NCI-H2196 (cell line): Measurements from ENCODE around the gene PRKN.
"Not testable (repeated sequence)": the region's sequence is repeated elsewhere in the genome, so short reads cannot be mapped to it uniquely, and the experiment has no call there.

Source experiments
- DNase-seq: peaks from one replicate; lab custom pipeline; 2025; ENCODE audit not compliant: unreplicated experiment; lab: John Stamatoyannopoulos, UW

PRKN gene

DNA sequence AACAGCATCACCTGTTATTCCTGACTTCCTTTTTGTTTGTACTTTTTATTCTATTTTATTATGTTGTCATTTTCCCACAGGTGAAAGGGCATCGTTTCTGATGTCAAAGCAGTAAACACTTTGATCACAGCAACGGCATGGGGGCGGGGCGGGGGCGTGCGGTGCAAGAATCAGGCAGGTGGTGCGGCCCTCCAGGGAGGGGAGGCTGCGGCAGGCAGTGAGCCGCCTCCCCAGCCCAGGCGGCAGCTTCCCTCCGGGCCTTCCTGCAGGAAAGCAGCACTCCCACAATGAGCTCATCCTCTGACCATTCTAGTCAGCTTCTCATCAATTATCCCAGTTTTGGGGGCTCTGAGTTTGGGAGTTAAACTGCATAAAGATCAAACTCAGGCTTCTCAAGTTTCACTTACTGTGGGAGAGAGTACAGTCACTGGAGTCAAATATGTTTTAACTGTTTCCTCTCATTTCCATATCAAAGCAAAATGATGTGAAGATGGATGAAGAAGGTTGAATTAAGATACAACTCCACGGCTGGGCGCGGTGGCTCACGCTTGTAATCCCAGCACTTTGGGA, 845.3 kb downstream of the PRKN start:
- DNase-seq = no peak

DNA sequence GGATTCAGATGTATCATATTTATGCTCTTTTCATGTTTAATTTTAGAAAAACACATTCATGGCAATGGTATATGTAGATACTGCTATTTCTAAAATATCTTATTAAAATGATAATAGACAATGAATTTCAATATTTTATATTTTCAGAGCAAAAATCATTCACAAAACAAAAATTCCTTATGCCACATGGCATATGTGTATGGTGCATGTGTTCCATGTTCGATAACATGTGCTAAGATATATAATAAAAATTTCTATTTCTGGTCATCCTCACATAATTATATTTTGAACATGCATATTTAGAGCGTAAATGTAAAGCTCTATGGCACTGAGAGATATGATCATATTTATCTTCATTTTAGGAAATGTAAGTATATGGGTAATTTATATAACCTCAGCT, 847.5 kb downstream of the PRKN start:
- no peak for DNase-seq

DNA sequence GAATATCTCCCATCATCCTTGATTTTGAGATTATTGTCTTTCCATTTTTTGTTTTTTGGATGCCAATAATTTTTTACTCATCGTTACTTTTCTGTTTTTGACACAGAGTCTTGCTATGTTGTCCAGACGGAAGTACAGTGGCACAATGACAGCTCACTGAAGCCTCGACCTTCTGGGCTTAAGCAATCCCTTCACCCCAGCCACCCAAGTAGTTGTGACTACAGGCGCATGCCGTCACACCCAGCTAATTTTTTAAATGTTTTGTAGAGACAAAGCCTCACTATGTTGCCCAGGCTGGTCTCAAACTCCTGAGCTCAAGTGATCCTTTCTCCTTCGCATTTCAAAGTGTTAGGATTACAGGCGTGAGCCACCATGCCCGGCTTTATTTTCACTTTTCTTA, 851.3 kb downstream of the PRKN start:
- DNase-seq = no peak

DNA sequence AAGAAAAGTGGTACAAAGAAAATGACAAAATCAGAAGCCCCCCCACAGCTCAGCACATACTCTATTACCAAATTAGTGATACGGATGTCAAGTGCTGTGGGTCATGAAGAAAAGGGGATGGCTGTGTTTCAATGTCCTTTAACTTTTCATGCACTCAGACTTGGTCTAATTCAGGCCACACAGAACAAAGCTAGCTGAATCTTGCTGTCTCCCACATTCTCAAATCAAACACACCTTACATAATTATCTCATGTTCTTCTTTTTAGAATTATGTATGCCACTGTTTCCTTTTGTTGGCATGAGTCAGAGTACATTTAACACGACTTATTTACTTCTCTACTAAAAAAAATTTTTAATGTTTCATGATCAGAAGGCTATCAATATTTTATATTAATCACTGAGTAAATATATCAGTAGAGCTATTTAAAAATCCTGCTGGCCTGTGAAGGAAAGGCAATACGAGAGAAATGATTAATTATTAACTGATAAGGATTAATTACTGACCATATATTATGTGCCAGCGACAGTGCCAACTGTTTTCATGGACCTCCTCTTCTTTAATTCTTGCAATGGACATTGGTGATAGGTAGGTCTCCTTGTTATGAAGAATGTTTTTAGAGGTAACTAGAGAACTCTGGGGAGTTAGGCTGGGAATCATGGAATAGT, 857.2 kb downstream of the PRKN start:
- DNase-seq = no peak

DNA sequence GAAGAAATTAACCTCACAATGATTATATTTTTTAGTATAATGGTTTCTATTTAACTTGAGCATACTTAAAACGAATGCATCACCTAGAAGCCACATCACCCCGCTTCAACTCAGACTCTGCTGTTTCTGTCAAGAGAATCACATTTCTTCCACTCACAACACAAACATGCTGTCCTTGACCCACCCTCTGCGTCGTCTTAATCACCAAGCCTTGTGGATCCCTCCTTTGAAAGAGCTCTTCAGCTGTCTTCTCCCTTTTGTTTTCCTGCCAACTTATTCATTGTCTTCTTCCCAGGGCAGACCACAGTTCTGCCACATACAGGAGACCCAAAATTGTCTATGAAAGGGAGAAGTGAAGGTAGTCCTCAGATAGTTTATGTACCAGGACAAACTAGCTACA, 858.1 kb downstream of the PRKN start:
- no peak for DNase-seq

DNA sequence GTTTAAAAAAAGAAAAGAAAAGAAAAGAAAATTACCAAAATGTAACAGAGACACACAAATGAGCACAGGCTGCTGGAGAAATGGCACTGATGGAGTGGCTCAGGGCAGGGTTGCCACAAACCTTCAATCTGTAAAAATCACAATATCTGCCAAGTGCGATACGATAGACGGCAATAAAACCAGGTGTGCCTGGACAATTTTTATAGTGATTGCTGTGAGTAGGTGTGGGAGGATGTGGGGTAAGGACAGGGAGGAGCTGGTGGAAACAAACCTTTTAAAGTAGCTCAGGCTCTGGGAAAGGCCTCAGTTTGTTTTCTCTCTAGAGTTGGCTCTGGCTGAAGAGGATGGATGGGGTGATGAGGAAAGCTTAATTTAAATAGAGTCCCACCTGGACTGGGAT, 861.0 kb downstream of the PRKN start:
- no peak for DNase-seq

DNA sequence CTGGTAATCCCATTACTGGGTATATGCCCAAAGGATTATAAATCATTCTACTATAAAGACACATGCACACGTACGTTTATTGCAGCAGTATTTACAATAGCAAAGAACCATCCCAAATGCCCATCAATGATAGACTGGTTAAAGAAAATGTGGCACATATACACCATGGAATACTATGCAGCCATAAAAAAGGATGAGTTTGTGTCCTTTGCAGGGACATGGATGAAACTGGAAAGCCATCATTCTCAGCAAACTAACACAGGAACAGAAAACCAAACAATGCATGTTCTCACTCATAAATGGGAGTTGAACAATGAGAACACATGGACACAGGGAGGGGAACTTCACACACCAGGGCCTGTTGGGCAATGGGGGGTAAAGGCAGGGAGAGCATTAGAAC, 866.5 kb downstream of the PRKN start:
- DNase-seq = not testable (repeated sequence)

DNA sequence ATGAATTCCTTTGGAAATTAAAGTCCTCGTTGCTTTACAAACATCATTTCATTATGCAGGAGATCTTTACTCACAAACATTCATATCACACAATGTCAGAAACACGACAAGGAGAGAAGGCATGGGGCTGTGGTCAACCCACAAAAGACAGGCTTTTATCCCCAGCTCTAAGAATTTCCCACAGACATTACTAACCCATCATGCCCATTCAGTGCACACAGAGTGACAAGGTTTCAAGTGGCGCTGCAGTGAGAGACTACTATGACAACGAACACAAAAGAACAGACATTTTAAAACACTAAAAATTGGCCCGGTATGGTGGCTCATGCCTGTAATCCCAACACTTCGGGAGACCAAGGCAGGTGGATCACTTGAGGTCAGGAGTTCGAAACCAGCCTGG, 873.9 kb downstream of the PRKN start:
- no peak for DNase-seq

DNA sequence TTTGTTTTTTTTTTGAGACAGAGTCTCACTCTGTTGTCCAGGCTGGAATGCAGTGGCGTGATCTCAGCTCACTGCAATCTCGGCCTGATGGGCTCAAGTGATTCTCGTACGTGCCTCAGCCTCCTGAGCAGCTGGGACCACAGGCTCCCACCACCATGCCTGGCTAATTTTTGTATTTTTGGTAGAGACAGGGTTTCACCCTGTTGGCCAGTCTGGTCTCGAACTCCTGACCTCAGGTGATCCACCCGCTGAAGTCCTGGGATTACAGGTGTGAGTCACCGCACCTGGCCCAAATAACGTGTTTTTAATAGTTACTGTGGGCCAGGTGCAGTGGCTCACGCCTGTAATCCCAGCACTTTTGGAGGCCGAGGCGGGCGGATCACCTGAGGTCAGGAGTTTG, 876.1 kb downstream of the PRKN start:
- DNase-seq = not testable (repeated sequence)

DNA sequence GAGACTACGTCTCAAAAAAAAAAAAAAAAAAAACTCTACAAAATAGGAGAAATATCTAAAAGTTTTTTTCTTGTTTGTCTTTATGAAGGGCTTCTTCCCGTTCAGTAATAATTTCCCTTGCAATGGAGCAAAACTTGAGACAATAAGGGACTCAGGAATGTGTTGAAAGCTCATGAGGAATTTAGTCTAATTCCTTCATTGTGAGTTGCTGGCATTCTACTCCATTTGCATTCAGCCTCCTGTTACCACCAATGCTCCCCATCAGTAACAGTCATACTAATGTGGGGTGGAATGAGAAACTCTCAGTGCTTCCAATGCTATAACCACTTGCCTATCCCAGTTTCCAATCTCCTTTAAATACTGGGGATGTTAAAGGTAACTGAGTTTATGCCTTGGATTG, 877.0 kb downstream of the PRKN start:
- DNase-seq = no peak

DNA sequence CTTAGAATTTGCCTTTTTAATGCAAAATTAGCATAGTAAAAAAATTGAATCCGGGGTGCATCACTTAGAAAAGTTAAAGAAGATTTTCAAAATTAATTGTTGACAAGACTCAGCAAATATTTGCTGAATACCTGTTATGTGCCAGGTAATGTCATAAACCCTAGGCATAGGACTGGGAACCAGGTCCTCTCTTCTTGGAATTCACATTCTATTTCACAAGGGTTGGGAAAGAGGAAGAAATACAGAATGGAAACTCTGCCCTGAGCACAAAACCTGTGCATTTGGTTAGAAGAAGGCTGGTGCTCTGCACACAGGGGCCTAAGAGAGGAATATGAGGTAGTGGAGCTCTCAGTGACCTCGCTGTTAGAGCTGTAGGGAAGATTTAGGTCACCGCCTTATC, 879.9 kb downstream of the PRKN start:
- DNase-seq = no peak

DNA sequence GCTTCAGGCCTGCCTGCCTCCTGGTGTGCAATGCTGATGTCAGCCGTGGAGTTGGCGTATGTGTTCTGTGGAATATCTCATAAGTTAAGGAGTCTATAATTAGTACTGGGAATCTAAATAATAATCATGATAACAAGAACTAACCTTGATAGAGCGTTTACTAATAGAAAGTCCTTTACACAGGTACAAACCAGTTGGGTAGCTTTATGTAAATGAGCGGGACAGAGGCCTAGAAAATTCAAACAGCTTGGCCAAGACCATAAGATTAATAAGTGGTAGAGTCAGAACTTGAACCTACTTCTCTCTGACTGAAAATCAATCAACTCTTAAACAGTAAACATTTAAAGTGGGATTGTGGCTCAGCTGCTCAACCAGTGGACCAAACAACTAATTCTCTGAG, 882.8 kb downstream of the PRKN start:
- DNase-seq = no peak

DNA sequence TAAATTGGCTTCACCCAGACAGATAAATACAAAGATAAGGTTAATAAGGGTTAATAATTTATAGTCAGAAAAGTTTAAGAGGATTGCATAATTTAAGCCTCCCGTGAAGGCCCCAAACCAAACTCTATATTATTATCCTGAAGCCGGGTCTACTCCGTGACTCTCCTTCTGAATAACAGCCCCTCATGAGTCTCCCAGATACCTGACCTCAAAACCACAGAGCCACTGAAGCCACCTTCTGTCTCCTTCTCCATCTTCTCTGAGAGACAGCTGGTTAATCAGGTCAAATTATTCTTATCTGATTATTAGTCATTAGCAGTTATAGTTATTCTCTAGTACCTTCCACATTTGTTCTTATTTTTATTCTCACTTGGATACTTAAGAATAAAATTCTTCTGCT, 884.5 kb downstream of the PRKN start:
- DNase-seq = no peak

DNA sequence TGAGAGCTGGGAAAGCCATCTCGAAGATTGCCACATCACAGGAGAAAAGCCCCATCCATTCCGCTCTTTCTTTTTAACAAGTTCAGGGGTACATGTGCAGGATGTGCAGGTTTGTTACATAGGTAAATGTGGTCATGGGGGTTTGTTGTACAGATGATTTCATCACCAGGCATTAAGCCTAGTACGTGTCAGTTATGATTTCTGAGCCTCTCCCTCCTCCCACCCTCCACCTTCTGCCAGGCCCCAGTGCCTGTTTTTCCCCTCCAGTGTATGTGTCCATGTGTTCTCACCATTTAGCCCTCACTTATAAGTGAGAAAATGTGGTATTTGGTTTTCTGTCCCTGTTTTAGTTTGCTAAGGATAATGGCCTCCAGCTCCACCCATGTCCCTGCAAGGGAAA, 887.2 kb downstream of the PRKN start:
- DNase-seq = no peak

DNA sequence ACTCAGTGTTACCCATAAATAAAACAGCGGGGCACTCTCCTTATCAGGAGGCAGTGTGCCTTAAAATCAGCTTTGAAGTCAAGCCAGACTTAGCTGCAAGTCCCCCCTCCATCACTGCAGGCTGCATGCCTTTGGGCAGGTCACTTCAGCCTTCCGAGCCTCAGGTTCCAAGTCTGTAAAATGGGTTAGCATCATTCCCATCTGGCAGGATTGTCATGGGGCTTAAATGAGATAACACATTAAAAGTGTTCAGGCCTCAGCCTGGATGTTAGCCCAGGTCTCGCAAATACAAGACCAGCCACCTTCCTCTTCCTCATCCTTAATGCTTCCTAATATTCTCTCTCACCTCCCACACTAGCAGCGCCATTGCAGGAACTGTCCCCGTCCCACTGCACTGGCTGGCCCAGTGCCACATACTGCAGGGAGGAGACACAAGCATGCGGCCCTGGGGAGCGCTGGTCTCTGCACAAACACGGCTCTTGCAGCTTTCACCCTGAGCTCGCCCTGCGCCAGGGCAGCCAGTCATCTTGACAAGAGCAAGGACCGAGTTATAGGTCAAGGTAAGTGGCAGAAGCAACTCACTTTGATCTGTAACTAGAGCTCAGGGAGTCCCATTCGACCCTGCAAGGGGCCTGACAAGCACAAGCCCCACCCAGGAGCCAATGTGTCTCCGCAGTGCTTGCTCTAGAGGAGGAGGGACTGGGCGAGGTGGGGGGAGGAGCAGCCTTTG, 889.1 kb downstream of the PRKN start:
- no peak for DNase-seq

DNA sequence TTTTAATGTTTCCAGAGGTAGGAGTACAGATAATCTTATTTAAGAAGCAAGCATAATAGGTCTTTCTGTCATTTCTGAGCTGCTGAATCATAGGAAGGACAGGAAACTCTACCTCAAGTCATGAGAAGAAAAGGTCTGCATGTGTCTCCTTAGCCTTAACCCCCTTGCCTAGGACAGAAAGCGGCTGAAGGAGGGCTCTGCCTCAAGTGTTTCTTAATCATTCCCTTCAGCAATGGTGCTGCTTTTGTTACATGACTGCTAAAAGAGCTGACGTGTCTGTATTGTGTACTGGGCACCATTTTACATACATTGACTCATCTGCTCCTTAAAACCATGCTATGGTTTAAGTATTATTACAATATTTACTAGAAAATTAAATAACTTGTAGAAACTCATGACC, 889.7 kb downstream of the PRKN start:
- DNase-seq = no peak

DNA sequence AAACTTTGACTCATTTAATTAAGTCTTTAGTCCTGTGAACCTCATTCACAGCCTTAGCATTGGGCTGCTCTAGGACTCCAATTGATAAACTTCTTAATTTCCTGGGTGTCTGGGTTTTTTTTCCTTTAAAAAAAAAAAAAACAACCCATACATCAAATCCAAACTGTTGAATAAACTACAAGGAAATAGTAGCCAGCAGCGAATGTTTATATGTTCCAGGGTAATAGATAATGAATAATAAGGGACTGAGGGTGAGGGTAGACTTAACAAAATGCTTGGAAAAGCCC, 890.2 kb downstream of the PRKN start:
- no peak for DNase-seq

DNA sequence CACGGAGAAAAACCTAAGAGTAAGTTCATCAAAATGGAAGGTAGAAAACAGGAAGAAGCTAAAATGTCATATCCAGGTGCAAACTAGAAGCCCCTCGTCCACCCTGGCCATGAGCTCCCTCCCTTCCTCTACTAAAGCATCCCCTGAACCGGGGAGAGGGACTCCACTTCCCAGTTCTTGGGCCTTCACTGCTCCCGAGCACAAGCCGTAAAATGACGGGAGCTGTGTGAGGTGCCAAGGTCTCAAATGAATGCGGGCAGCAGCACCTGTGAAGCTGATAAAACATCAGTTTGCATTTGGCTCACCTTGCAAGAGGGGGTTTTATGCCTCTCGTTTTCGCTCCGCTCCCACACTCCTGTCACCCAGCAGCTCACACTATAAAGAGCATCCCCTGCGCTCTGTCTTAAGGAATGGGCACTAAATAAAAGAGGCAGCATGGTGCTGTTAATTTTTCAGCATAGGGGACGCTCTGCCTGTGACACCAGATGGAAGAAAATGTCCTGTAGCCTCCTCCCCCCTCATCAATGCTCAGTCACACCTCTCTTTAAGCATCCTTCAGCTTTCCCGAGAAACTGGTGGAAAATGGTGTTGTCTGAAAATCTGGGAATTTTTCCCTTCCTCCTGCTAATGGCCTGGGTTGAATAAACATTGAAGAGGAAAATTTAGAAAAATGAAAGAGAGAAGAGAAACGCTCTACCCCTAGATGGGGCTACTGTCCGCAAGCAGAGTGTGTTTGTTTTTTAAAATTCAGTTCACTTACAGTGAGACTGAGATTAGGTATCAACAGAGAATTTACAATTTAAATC, 890.7 kb downstream of the PRKN start:
- no peak for DNase-seq

DNA sequence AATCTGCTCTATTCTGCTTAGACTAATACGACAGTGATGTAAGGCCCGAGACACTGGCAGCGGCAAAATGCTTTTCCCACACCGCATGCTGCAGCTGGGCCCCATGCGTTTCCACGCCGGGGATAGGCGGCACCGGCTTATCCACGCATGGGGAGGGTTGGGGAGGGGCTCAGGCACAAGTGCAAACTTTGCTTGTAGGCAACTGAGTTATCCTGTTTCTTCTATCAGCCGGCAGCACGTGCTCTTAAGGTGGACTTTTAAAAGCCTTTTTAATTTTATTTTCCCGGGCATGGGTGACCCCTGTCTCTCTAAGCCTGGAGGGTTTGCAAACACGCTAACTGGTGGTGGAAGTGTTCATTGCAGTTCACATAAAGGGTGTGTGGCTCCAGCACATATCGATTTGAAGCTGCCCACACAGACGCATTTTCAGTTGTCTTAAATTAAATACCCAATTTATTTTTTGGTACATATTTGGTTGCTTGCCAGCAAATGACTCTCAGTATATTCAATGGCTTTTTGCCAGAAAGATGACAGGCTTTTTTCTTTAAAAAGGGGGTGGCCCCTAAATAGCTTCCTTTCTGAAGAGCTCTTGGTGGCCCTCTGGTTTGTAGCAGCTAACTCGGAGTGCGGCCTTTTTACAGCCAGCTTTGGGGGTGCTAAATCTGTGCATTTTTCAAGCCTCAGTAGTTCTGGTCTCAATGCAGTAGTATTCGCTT, 891.9 kb downstream of the PRKN start:
- no peak for DNase-seq

DNA sequence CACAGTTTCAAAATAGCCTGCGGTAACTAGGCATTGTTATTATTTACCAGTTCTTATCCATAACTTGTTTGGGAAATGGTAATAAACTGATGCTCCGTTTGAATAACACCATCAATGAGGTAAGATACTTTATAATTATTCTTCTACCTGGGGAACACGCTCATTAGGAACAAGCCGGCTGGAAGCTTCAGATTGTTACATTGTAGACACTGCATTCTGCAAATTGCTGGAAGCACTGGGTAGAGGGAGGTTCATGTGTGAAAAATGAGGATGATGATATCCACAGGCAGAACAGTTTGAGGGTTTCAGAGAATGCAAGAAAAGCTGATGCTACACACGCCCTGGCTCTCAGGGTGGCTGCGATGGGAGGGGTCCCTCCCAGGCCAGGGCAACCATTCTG, 893.1 kb downstream of the PRKN start:
- no peak for DNase-seq

DNA sequence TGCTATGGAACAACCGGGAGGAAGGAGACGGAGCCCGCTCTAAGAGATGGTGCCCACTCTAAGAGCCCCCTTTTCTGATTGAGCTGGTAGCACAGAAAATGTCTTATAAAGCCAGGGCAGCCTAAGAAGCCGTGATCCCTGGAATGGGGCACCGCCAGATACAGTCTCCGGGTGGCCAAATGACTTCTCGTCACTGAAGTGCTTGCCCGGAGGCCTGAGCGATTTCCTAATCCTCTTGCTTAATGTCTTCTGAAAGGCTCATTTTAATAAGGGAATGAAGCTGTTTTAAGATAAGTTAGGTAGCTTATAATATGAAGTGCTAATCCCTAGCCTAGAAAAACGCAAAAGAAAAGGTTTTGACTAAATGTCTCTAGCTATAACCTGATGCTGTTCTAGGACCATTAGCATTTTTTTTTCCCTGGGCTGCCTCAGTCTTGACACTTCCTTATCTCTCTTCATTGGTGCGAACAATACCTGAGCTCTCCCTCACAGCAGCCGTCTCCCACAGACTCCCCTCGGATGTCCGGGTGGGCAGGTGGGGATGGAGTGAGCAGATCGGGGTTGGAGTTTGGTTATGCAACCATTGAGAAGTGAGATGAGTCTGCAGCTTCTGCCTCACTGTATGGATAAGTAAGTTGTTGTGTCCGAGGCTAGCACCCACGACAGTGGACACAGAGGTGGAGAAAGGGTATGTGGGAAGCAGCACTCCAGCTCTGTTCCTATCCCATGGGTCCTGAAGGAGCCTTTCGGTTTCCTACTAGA, 894.3 kb downstream of the PRKN start:
- no peak for DNase-seq
